ENCODE measurements around the gene NCBP2.

Gene NCBP2

GRCh38 chr3:196963631-196963953 is 21.3 kb upstream of the NCBP2 start:
- DNase-seq (ENCODE audit: low read depth): no peak
- no peak for TF ChIP-seq CTCF (IDR thresholded peaks at IDR 0.05; ENCODE audit: insufficient read depth, low read depth, low read length, missing control alignments)
- H3K4me3 ChIP-seq (ENCODE audit: low read depth, low read length): no peak overlapping the region

- no peak overlapping the region for H3K4me3 ChIP-seq (ENCODE audit: low read depth, low read length)
- DNase-seq (ENCODE audit: low read depth): no peak
- no peak for TF ChIP-seq CTCF (IDR thresholded peaks at IDR 0.05; ENCODE audit: insufficient read depth, low read depth, low read length, missing control alignments)
These were observed 20.8 kb upstream of the NCBP2 start for GRCh38 chr3:196962930-196963630.

- no peak for DNase-seq (ENCODE audit: low read depth)
- H3K4me3 ChIP-seq (ENCODE audit: low read depth, low read length): no peak overlapping the region
- no peak for TF ChIP-seq CTCF (IDR thresholded peaks at IDR 0.05; ENCODE audit: insufficient read depth, low read depth, low read length, missing control alignments)
These were observed 20.0 kb upstream of the NCBP2 start for GRCh38 chr3:196962108-196962929.

GRCh38 chr3:196954832-196955231 is 12.5 kb upstream of the NCBP2 start:
- no peak for TF ChIP-seq CTCF (IDR thresholded peaks at IDR 0.05; ENCODE audit: insufficient read depth, low read depth, low read length, missing control alignments)
- no peak overlapping the region for H3K4me3 ChIP-seq (ENCODE audit: low read depth, low read length)
- DNase-seq (ENCODE audit: low read depth): no peak

GRCh38 chr3:196951371-196951770 is 9.0 kb upstream of the NCBP2 start:
- TF ChIP-seq CTCF (IDR thresholded peaks at IDR 0.05; ENCODE audit: insufficient read depth, low read depth, low read length, missing control alignments): no peak
- no peak overlapping the region for H3K4me3 ChIP-seq (ENCODE audit: low read depth, low read length)
- no peak for DNase-seq (ENCODE audit: low read depth)

- no peak overlapping the region for H3K4me3 ChIP-seq (ENCODE audit: low read depth, low read length)
- TF ChIP-seq CTCF (IDR thresholded peaks at IDR 0.05; ENCODE audit: insufficient read depth, low read depth, low read length, missing control alignments): no peak
- no peak for DNase-seq (ENCODE audit: low read depth)
These were observed 7.4 kb upstream of the NCBP2 start for GRCh38 chr3:196949750-196950149.
